ENCODE data around the gene RANBP17. TPM values are rescaled to one million over a fixed set of nuclear protein-coding genes. Genes with fewer than 3 reads are reported as not detected.
A peak's percentile ranks its signal among the peaks of the same experiment; 100 is the strongest.

RANBP17 gene
- polyA plus RNA-seq, 1 of the 3 experiments (the other 2 are of a cell fraction), result 6.0 TPM

DNA sequence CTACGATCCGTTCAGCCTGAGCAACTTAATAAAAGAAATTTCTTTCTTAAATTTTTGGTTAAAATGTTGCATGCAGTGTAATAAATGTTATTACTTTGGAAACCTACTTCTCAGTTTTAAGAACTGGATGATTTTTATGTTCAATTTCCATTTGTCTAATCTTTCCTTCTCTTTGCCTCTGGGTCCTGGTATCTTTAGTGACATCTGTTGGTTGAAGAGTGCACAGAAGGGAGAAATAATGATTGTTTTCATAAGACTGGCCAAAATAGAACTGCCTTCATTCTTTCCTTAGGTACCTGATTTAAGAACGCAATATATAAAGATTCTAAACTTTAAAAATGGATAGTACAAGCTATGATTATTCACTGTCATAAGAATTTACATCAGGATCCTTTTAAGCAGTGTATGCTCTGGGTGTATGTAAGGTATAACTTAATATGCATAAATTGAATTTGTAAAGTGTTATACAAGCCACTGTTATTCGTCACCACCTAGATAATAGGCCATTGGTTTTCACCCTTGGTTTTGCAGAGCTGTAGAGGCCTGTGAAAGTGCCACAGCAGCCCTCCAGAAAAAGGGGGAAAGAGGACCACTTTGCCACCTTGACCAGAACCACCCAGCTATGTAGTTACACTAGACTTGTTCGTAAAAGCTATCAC, 364.4 kb downstream of the RANBP17 start:
- Histone ChIP-seq H3K4me2 (no peak overlapping the region), H4K20me1 (ENCODE audit: insufficient read depth) (no peaks in the 10 kb centered on the region), H3K79me2 (ENCODE audit: insufficient read depth) (no peaks in the 10 kb centered on the region), H3K27me3 (ENCODE audit: insufficient read depth) (no peaks in the 10 kb centered on the region), H3K9me2 (no peaks in the 10 kb centered on the region), H2AFZ (ENCODE audit: low read depth) (no peak overlapping the region), H3K4me1 (ENCODE audit: control insufficient read depth in 1 of 2, insufficient read depth in 2 of 2, low read depth in 1 of 2, low read length in 1 of 2) (peaks cover 0 to 7% of the 10 kb centered on the region in 2 experiments; a peak in 2 of 4 replicates), H3K4me3 (ENCODE audit: low read depth in 2 of 2, low read length in 1 of 2) (no peak overlapping the region), H3K36me3 (replicated peaks in 1 of 2; ENCODE audit: control insufficient read depth in 1 of 2, insufficient read depth in 2 of 2, low read length in 1 of 2) (no peaks in the 10 kb centered on the region), H3F3A (replicated peaks; ENCODE audit: insufficient read depth) (no peaks in the 10 kb centered on the region), H3K9me3 (no peaks in the 10 kb centered on the region), H3K9ac (no peak overlapping the region), H3K27ac (ENCODE audit: low read depth in 2 of 2, low read length in 1 of 2) (peak overlapping the region in 1 of 2 experiments; percentile 30; a peak in 1 of 4 replicates)
- ChIA-PET POLR2A (interaction anchor here (1.2 kb wide), 1 partner anchor 83 kb away, joined by 7 read pairs; the partner anchor contains the start of gene TLX3), CTCF (interaction anchor here (1.0 to 2.5 kb wide), 17 partner anchors 9 to 482 kb away, joined by 3 to 10 read pairs (median 5); partner anchors contain the start of gene TLX3)
- peak; percentile 11 for DNase-seq
- WGBS (ENCODE audit: low lambda C conversion rate), result 87% methylated on average over 5 of the region's 5 CpGs
- TF ChIP-seq EZH2phosphoT487 (IDR thresholded peaks at IDR 0.05; ENCODE audit: borderline replicate concordance, low read depth) (no peak), PBX3 (IDR thresholded peaks at IDR 0.05) (no peak), GATA2 (CRISPR knock-in tag; IDR thresholded peaks at IDR 0.05) (0 out of 2 replicates have a peak, but pooled peaks have one; percentile 39), CTCF (IDR thresholded peaks at IDR 0.05) (peak; percentile 40), RAD21 (IDR thresholded peaks at IDR 0.05; ENCODE audit: low read length) (peak; percentile 60), MEF2A (IDR thresholded peaks at IDR 0.05; ENCODE audit: borderline replicate concordance, low read depth) (no peak), TEAD4 (IDR thresholded peaks at IDR 0.05; ENCODE audit: borderline replicate concordance, insufficient read depth) (no peak), RCOR1 (IDR thresholded peaks at IDR 0.05; ENCODE audit: low read length) (no peak), USF2 (IDR thresholded peaks at IDR 0.05; ENCODE audit: borderline replicate concordance, low read depth, low read length) (no peak), TAF1 (IDR thresholded peaks at IDR 0.05; ENCODE audit: borderline replicate concordance, low read depth, low read length) (no peak), MXI1 (IDR thresholded peaks at IDR 0.05; ENCODE audit: low read depth, low read length) (no peak)
- TF ChIP-seq, protein P1, sequence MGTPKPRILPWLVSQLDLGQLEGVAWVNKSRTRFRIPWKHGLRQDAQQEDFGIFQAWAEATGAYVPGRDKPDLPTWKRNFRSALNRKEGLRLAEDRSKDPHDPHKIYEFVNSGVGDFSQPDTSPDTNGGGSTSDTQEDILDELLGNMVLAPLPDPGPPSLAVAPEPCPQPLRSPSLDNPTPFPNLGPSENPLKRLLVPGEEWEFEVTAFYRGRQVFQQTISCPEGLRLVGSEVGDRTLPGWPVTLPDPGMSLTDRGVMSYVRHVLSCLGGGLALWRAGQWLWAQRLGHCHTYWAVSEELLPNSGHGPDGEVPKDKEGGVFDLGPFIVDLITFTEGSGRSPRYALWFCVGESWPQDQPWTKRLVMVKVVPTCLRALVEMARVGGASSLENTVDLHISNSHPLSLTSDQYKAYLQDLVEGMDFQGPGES (IDR thresholded peaks at IDR 0.05; ENCODE audit: low read depth, low read length), result no peak

Data from SK-N-SH (cell line).